Psoas muscle (tissue), 8 donors: Measurements from ENCODE around the gene TMEM250. TPM values are rescaled to one million over a fixed set of nuclear protein-coding genes. Genes with fewer than 3 reads are reported as not detected.

Experiments
- ATAC-seq, 4 donors: fragments of 200-7000 bp; cut with Tn5 transposase; one replicate each; pipeline ENCODE4 v1.9.1; 2020; ENCODE audit warnings: moderate library complexity in 3 of 4, mild to moderate bottlenecking in 2 of 4
- DNase-seq, 2 donors: peaks; one replicate each; pipeline ENCODE4 v3.0.0-alpha.2; 2020
- H3K27ac ChIP-seq: fragments of 200-600 bp; one replicate; pipeline ENCODE4 v1.8.0; 2022
- H3K27me3 ChIP-seq, 3 donors: fragments of 200-600 bp in 1 of 3; one replicate each; pipeline versions ENCODE4 v1.6.1 to v1.8.0; 2013 to 2022; ENCODE audit warnings: low read length in 2 of 3, mild to moderate bottlenecking in 2 of 3, moderate library complexity in 1 of 3; ENCODE audit not compliant: insufficient read depth in 3 of 3
- H3K36me3 ChIP-seq, 2 donors: fragments of 200-600 bp in 1 of 2; one replicate each; pipeline versions ENCODE4 v1.6.1 to v1.8.0; 2013 to 2022; ENCODE audit warnings: low read depth in 1 of 2, mild to moderate bottlenecking in 1 of 2, moderate library complexity in 1 of 2; ENCODE audit not compliant: insufficient read depth in 1 of 2
- H3K4me1 ChIP-seq: fragments of 200-600 bp; one replicate; pipeline ENCODE4 v1.8.0; 2022
- H3K4me3 ChIP-seq: fragments of 200-600 bp; one replicate; pipeline ENCODE4 v1.8.0; 2022; ENCODE audit warnings: mild to moderate bottlenecking
- H3K9me3 ChIP-seq: fragments of 200-600 bp; one replicate; pipeline ENCODE4 v1.8.0; 2022
- whole genome bisulfite sequencing, 3 donors: extraction: QIAGEN DNeasy Blood & Tissue Kit; methylation state at CpG; one replicate each; pipeline versions ENCODE4 v1.1.6 to v1.1.7; 2013; 5-methylcytosine and 5-hydroxymethylcytosine counted together
- intact Hi-C, 2 donors: fragments of 100-400 bp; cut with DNase I; formaldehyde crosslinking; loops; one replicate each; pipeline versions ENCODE4 v1.11.0 to v1.14.2; 2022
- polyA plus RNA-seq, 3 donors: library from polyadenylated mRNA; stranded (reverse); fragments of 200-250 nt; gene quantifications; one replicate each; pipeline ENCODE4 v1.2.3, GENCODE V29; 2013
- total RNA-seq, 4 donors: library from RNA; stranded (reverse); fragmentation: NEBNext Ultra II Directional in 2 of 4; extraction: Animal tissue kit (Norgen Biotek cat#: 25700) in 2 of 4; gene quantifications; one replicate each; pipeline versions ENCODE4 v1.2.1 to v1.2.4, GENCODE V29; 2021 to 2023
- TF ChIP-seq, protein P1 (sequence below): fragments of 200-600 bp; IDR thresholded peaks from one replicate; pipeline ENCODE4 v1.8.0; 2022; ENCODE audit warnings: antibody characterized with exemption
- donor health status: healthy with polysubstance abuse.
- donor health status: DM: no; HTN: no; CAD: no; lungs with moderate emphysema.
- donor health status: Bipolar disorder and iron deficiency.
- donor health status: healthy.
- donor health status: DM: yes; HTN: yes; CAD: no.
- donor health status: DM: no; HTN: no; CAD: no.
- donor health status: DM: no; HTN: no; CAD: no.
- donor health status: DM: yes; HTN: yes; CAD: no.

The TMEM250 gene
- total and polyA plus RNA-seq, 7 donors: 17.3 to 49.5 (median 27.8) TPM

- peak; percentile 15 to 48 for DNase-seq
- intact Hi-C loops: loop anchor here (5.0 kb wide), 2 partner anchors 34 to 61 kb away; no protein-coding TSS in a partner anchor
- Histone ChIP-seq H3K9me3 (no peaks in the 10 kb centered on the region), H3K36me3 (no peaks in the 10 kb centered on the region), H3K4me3 (peak overlapping the region; percentile 52), H3K4me1 (peaks cover 80% of the 10 kb centered on the region), H3K27me3 (no peaks in the 10 kb centered on the region), H3K27ac (peak overlapping the region; percentile 93)
- WGBS, 3 donors: 57 to 74% (median 59%) methylated on average over 24 of the region's 24 CpGs
- TF ChIP-seq, protein P1, sequence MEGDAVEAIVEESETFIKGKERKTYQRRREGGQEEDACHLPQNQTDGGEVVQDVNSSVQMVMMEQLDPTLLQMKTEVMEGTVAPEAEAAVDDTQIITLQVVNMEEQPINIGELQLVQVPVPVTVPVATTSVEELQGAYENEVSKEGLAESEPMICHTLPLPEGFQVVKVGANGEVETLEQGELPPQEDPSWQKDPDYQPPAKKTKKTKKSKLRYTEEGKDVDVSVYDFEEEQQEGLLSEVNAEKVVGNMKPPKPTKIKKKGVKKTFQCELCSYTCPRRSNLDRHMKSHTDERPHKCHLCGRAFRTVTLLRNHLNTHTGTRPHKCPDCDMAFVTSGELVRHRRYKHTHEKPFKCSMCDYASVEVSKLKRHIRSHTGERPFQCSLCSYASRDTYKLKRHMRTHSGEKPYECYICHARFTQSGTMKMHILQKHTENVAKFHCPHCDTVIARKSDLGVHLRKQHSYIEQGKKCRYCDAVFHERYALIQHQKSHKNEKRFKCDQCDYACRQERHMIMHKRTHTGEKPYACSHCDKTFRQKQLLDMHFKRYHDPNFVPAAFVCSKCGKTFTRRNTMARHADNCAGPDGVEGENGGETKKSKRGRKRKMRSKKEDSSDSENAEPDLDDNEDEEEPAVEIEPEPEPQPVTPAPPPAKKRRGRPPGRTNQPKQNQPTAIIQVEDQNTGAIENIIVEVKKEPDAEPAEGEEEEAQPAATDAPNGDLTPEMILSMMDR: no peak
- ATAC-seq: peak in 1 of 4 donors; percentile 10
These were observed 30.8 kb downstream of the TMEM250 start for GRCh38 chr9:136087741-136088480.

DNA sequence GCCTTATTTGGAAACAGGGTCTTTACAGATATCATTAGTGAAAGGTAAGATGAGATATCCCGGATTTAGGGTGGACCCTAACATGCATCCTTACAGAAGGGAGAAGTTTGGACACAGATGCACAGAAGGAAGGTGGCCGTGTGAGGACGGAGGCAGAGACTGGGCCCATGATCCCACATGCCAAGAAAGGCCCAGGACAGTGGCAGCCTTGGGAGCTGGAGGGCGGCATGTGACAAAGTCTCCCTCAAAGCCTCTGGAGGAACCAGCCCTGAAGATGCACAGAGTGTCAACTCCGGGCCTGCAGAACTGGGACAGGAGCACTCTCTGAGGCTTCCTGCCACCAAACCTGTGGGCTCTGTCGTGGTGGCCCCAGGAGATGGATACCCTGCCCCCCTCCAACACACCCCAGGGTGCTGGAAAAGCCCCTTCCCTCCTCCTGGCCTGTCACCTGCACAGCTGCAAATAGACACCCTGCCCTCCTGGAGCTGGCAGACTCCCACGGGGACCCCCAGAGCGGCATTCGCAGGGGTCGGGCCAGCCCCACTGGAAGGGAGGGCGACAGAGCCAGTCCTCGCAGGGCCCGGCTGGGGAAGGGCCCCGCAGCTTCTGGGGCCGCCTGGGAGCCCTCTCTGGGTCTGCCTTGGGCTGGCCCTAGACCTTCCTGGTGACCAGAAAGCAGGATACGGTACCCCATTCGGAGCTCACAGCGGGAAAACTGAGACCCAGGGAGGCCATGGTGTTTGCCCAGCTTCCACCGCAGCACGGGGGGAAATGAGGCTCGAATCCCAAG lies 31.5 kb downstream of the TMEM250 start:
- peak overlapping the region; percentile 93 for H3K27ac ChIP-seq
- no peaks in the 10 kb centered on the region for H3K27me3 ChIP-seq
- peak overlapping the region; percentile 52 for H3K4me3 ChIP-seq
- H3K36me3 ChIP-seq: no peaks in the 10 kb centered on the region
- 82 to 89% (median 83%) methylated on average over 20 to 21 of the region's 21 CpGs for WGBS, 3 donors
- peaks cover 76% of the 10 kb centered on the region for H3K4me1 ChIP-seq
- intact Hi-C loops: loop anchor here (5.0 kb wide), 2 partner anchors 35 to 60 kb away; no protein-coding TSS in a partner anchor
- peak; percentile 10 to 46 for DNase-seq
- TF ChIP-seq, protein P1: no peak
- no peaks in the 10 kb centered on the region for H3K9me3 ChIP-seq
- no peak for ATAC-seq

GRCh38 chr9:136086213-136086881 lies 32.3 kb downstream of the TMEM250 start:
- H3K27ac ChIP-seq: peak overlapping the region; percentile 93
- ATAC-seq: peak; percentile 23 to 53 (median 48)
- no peaks in the 10 kb centered on the region for H3K36me3 ChIP-seq
- TF ChIP-seq, protein P1: no peak
- peak in 1 of 2 donors; percentile 57 for DNase-seq
- peak overlapping the region; percentile 21 for H3K4me3 ChIP-seq
- WGBS, 3 donors: 28 to 53% (median 33%) methylated on average over 24 of the region's 24 CpGs
- intact Hi-C loops: loop anchor here (5.0 kb wide), 2 partner anchors 36 to 59 kb away; no protein-coding TSS in a partner anchor
- no peaks in the 10 kb centered on the region for H3K9me3 ChIP-seq
- H3K4me1 ChIP-seq: peaks cover 76% of the 10 kb centered on the region
- no peaks in the 10 kb centered on the region for H3K27me3 ChIP-seq

DNA sequence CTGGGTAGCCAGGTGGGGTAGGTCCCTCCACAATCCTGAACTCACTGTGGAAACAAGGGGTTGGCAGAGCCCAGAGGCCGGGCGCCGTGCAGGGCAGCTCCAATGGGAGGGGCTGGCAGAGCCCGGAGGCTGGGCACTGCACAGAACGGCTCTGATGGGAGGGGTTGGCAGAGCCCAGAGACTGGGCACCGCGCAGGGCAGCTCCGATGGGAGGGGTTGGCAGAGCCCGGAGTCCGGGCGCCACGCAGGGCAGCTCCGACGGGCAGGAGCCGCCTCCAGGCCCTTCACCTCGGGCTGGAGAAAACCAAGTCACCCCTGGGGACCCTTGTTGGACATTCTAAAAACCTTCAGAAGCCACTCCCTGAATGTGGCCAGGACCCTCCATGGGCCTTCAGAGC lies 32.9 kb downstream of the TMEM250 start:
- DNase-seq: peak; percentile 65 to 90
- Histone ChIP-seq H3K4me3 (peak overlapping the region; percentile 21), H3K9me3 (no peaks in the 10 kb centered on the region), H3K27ac (peak overlapping the region; percentile 93), H3K4me1 (peaks cover 76% of the 10 kb centered on the region), H3K36me3 (no peaks in the 10 kb centered on the region), H3K27me3 (no peaks in the 10 kb centered on the region)
- ATAC-seq: peak; percentile 83 to 86 (median 85)
- 21 to 29% (median 27%) methylated on average over 16 of the region's 16 CpGs for WGBS, 3 donors
- intact Hi-C loops: loop anchor here (5.0 kb wide), 2 partner anchors 36 to 59 kb away; no protein-coding TSS in a partner anchor
- TF ChIP-seq, protein P1: no peak
